Astrocyte of the spinal cord (primary cell): ENCODE data around the gene GTF3C5.

Source experiments
- DNase-seq: peaks from one replicate; pipeline ENCODE4 v3.0.0; 2011; ENCODE audit warnings: low read depth, low spot score
- H3K4me3 ChIP-seq: 2 replicates; pipeline ENCODE4 v1.5.1; 2011; ENCODE audit warnings: low read depth, mild to moderate bottlenecking, low read length, moderate library complexity
- CTCF ChIP-seq: IDR thresholded peaks from 2 replicates; pipeline ENCODE4 v1.5.1; 2012; ENCODE audit warnings: low read depth, mild to moderate bottlenecking, low read length, inconsistent platforms
- in situ Hi-C: cut with HindIII; loops from 2 replicates; pipeline ENCODE4 v1.10.0; 2017; ENCODE audit warnings: low sequenced_read_pairs

Gene GTF3C5

DNA sequence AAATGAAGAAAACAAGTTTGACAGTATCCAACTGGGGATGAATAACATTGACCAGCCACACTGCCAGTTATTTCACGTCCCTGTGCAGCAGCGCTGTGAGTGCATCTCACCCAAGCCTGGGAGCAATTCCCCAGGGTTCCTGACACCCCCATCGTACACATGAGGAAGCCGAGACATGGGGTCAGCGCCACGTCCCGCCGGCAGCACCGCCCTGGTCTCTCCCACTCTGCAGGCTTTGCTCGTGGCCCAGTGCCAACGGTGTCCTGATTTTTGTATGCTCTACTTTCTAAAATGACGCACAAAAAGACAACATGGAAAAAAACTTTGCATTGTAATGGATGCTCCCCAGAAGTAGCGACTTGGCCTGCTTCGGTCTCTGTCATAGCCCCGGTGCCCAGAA is 14.3 kb downstream of the GTF3C5 start:
- H3K4me3 ChIP-seq: no peak overlapping the region
- in situ Hi-C loops: no loop called here
- TF ChIP-seq CTCF: no peak
- no peak for DNase-seq

GRCh38 chr9:133046196-133046899 is 15.6 kb downstream of the GTF3C5 start:
- in situ Hi-C loops: no loop called here
- DNase-seq: no peak
- H3K4me3 ChIP-seq: no peak overlapping the region
- no peak for TF ChIP-seq CTCF

GRCh38 chr9:133046900-133047295 is 16.1 kb downstream of the GTF3C5 start:
- no peak overlapping the region for H3K4me3 ChIP-seq
- in situ Hi-C loops: no loop called here
- no peak for DNase-seq
- TF ChIP-seq CTCF: no peak

- peak; percentile 47 for TF ChIP-seq CTCF
- in situ Hi-C loops: no loop called here
- DNase-seq: no peak
- no peak overlapping the region for H3K4me3 ChIP-seq
Observed at GRCh38 chr9:133048595-133048994, 17.8 kb downstream of the GTF3C5 start.

- TF ChIP-seq CTCF: no peak
- in situ Hi-C loops: no loop called here
- no peak for DNase-seq
- no peak overlapping the region for H3K4me3 ChIP-seq
Observed at GRCh38 chr9:133049043-133049442, 18.2 kb downstream of the GTF3C5 start.

DNA sequence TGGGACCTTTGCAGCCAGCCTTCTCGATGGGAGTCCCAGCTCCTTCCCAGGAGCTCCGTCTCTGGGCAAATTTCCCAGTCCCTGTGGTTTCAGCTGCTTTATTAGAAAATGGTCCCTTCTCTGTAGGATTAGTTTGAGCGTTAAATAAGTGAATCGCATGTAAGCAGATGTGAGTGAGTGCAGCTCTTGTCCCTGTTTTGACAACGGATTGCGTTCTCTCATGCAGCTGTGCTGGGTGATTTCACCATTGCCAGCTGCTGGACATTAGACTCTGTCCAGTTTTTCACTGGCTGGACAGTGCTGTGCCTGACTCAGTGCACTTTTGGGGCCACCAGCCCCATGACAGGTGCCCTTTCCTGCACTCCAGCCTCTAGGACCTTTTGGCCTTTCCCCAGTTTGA is 19.3 kb downstream of the GTF3C5 start:
- DNase-seq: peak; percentile 62
- TF ChIP-seq CTCF: no peak
- in situ Hi-C loops: no loop called here
- no peak overlapping the region for H3K4me3 ChIP-seq
